Lower lobe of right lung (tissue), 2 donors: Measurements from ENCODE around the gene SAP30. TPM values are rescaled to one million over a fixed set of nuclear protein-coding genes. Genes with fewer than 3 reads are reported as not detected.

Experiments
- ATAC-seq, 2 donors: fragments of 200-7000 bp; cut with Tn5 transposase; one replicate each; pipeline ENCODE4 v1.9.1; 2020 to 2022; ENCODE audit warnings: mild to moderate bottlenecking in 2 of 2, moderate library complexity in 2 of 2
- DNase-seq: peaks from one replicate; pipeline ENCODE4 v3.0.0-alpha.2; 2020
- H3K27ac ChIP-seq: fragments of 200-600 bp; one replicate; pipeline ENCODE4 v1.8.0; 2022
- H3K27me3 ChIP-seq: fragments of 200-600 bp; one replicate; pipeline ENCODE4 v1.8.0; 2022; ENCODE audit warnings: low read depth
- H3K36me3 ChIP-seq: fragments of 200-600 bp; one replicate; pipeline ENCODE4 v1.8.0; 2022; ENCODE audit warnings: mild to moderate bottlenecking
- H3K4me1 ChIP-seq: fragments of 200-600 bp; one replicate; pipeline ENCODE4 v1.8.0; 2022
- H3K4me3 ChIP-seq: fragments of 200-600 bp; one replicate; pipeline ENCODE4 v1.8.0; 2022; ENCODE audit warnings: mild to moderate bottlenecking
- H3K9me3 ChIP-seq: fragments of 200-600 bp; one replicate; pipeline ENCODE4 v1.8.0; 2022
- intact Hi-C: fragments of 100-400 bp; cut with DNase I; formaldehyde crosslinking; loops from one replicate; pipeline ENCODE4 v1.11.0; 2022
- total RNA-seq: library from RNA; stranded (reverse); fragmentation: NEBNext Ultra II Directional; extraction: Animal tissue kit (Norgen Biotek cat#: 25700); gene quantifications from one replicate; pipeline ENCODE4 v1.2.1, GENCODE V29; 2021
- TF ChIP-seq, protein P1 (sequence below): fragments of 200-600 bp; IDR thresholded peaks from one replicate; pipeline ENCODE4 v1.8.0; 2022; ENCODE audit warnings: antibody characterized with exemption, mild to moderate bottlenecking
- donor health status: DM: no; HTN: yes; CAD: no; lungs with severe emphysema.

SAP30 gene
- total RNA-seq, 1 donor from 2014 or later: 15.1 TPM

DNA sequence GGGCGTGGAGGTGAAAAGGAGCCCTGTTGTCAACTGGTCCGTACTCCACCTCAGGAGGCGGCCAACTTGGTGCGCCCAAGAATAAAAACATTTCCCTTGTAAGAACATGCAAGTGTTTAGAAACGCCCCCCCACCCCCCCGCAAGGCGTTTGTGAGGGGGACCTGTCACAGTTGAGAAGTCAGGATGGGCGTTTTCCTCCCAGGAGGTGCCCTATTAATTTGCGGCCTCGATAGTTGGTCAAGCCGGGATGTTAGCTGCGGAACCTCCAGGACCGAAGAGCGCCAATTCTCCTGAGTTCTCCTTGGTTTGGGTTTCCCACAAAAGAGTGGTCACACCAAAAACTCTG lies 651 bp upstream of the SAP30 start:
- TF ChIP-seq, protein P1, sequence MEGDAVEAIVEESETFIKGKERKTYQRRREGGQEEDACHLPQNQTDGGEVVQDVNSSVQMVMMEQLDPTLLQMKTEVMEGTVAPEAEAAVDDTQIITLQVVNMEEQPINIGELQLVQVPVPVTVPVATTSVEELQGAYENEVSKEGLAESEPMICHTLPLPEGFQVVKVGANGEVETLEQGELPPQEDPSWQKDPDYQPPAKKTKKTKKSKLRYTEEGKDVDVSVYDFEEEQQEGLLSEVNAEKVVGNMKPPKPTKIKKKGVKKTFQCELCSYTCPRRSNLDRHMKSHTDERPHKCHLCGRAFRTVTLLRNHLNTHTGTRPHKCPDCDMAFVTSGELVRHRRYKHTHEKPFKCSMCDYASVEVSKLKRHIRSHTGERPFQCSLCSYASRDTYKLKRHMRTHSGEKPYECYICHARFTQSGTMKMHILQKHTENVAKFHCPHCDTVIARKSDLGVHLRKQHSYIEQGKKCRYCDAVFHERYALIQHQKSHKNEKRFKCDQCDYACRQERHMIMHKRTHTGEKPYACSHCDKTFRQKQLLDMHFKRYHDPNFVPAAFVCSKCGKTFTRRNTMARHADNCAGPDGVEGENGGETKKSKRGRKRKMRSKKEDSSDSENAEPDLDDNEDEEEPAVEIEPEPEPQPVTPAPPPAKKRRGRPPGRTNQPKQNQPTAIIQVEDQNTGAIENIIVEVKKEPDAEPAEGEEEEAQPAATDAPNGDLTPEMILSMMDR: no peak
- DNase-seq (peak; percentile 73), ATAC-seq (peak; percentile 18 to 38)
- peaks cover 25% of the 10 kb centered on the region for H3K4me1 ChIP-seq
- H3K27ac ChIP-seq: peak overlapping the region; percentile 92
- H3K36me3 ChIP-seq: no peaks in the 10 kb centered on the region
- peak overlapping the region; percentile 83 for H3K4me3 ChIP-seq
- no peaks in the 10 kb centered on the region for H3K9me3 ChIP-seq
- intact Hi-C loops: no loop called here
- no peaks in the 10 kb centered on the region for H3K27me3 ChIP-seq

DNA sequence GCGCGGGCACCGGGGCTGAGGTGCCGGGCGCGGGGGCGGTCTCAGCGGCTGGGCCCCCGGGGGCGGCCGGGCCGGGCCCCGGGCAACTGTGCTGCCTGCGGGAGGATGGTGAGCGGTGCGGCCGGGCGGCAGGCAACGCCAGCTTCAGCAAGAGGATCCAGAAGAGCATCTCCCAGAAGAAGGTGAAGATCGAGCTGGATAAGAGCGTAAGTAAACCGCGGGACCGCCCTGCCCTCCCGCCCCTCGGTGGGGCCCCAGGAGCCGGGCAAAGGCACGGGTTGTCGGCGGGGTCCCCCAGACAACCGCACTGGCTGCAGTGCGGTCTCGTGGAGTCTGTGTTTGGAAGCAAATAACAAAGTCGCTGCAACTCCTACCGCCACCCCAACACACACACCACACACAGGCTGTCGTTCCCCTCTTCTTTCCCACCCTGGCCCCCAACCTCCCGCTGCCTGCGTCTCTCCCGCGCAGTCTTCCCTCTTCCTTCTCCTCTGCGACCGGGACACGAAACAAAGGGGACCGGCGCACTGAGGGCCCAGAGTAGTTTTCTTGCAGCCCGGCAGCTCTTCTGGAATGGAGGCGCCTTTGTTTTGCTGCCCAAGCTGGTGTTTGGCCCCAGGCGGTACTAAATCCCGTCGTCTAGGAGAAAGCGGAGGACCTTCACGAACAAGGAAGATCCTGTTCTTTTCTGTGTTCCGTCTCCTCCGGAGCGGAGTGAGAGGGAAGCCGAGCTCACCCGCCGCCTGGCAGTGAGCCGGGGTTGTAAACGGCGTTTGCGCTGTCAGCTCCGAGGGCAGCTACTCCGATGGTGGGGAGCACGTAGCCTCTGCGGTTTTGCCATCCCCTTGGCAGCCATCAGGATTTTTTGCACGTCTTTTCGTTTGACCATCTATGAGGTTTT lies 788 bp downstream of the SAP30 start:
- Histone ChIP-seq H3K27me3 (no peaks in the 10 kb centered on the region), H3K36me3 (no peaks in the 10 kb centered on the region), H3K9me3 (no peaks in the 10 kb centered on the region), H3K4me3 (peak overlapping the region; percentile 83), H3K4me1 (peaks cover 25% of the 10 kb centered on the region), H3K27ac (peak overlapping the region; percentile 92)
- peak; percentile 6 to 31 for ATAC-seq
- intact Hi-C loops: no loop called here
- TF ChIP-seq, protein P1: no peak
- DNase-seq: peak; percentile 75

GRCh38 chr4:173374588-173374987 lies 3.8 kb downstream of the SAP30 start:
- Histone ChIP-seq H3K4me3 (no peak overlapping the region), H3K27ac (no peak overlapping the region), H3K36me3 (no peaks in the 10 kb centered on the region), H3K9me3 (no peaks in the 10 kb centered on the region), H3K4me1 (peaks cover 17% of the 10 kb centered on the region), H3K27me3 (no peaks in the 10 kb centered on the region)
- TF ChIP-seq, protein P1: no peak
- DNase-seq (no peak), ATAC-seq (no peak)
- intact Hi-C loops: no loop called here

DNA sequence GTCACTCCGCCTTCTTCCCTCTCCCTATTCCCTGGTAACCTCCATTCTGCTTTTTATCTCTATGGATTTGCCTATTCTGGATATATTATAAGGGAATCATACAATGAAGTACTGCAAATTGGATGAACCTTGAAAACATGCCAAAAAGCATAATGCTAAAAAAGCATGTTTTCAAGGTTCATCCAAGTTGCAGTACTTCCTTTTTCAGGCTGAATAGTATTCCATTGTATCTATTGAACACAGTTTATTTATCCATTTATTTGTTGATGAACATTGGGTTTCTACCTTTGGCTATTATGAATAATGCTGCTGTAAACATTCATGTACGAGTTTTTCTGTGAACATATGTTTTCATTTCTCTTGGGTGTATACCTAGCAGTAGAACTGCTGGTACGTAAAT lies 9.2 kb downstream of the SAP30 start:
- no peaks in the 10 kb centered on the region for H3K36me3 ChIP-seq
- no peaks in the 10 kb centered on the region for H3K4me1 ChIP-seq
- no peaks in the 10 kb centered on the region for H3K27me3 ChIP-seq
- DNase-seq (no peak), ATAC-seq (no peak)
- H3K27ac ChIP-seq: no peak overlapping the region
- intact Hi-C loops: no loop called here
- TF ChIP-seq, protein P1: no peak
- H3K9me3 ChIP-seq: no peaks in the 10 kb centered on the region
- H3K4me3 ChIP-seq: no peak overlapping the region

DNA sequence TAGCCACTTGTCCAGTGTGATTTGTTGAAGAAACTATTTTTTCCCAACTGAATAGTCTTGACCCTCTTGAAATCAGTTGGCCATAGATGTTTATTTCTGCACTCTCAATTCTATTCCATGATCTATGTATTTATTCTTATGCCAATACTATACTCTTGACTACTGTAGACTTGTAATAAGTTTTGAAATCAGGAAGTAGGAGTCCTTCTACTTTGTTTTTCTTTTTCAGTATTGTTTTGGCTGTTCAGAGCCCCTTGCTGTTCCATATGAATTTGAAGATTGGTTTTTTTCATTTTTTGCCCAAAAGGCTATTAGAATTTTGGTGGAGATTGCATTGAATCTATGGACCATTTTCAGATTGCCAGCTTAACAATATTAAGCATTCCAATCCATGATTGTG lies 10.2 kb downstream of the SAP30 start:
- ATAC-seq (no peak), DNase-seq (no peak)
- H3K27ac ChIP-seq: no peak overlapping the region
- H3K27me3 ChIP-seq: no peaks in the 10 kb centered on the region
- H3K36me3 ChIP-seq: no peaks in the 10 kb centered on the region
- no peaks in the 10 kb centered on the region for H3K4me1 ChIP-seq
- TF ChIP-seq, protein P1: no peak
- intact Hi-C loops: no loop called here
- H3K9me3 ChIP-seq: no peaks in the 10 kb centered on the region
- H3K4me3 ChIP-seq: no peak overlapping the region
